Transverse colon (tissue), 4 donors: ENCODE measurements around the gene SARS1. TPM values are rescaled to one million over a fixed set of nuclear protein-coding genes. Genes with fewer than 3 reads are reported as not detected.

Experiments
- DNase-seq: peaks from one replicate; pipeline ENCODE4 v3.0.0-alpha.2; 2019
- H3K27ac ChIP-seq, 4 donors: fragments of 200-600 bp; sonication (generic); 2 replicates each; pipeline ENCODE4 v1.5.1; 2016 to 2018; ENCODE audit warnings: inconsistent platforms in 4 of 4
- H3K27me3 ChIP-seq: fragments of 200-600 bp; sonication (generic); 2 replicates; pipeline ENCODE4 v1.5.1; 2017; ENCODE audit warnings: inconsistent platforms
- H3K36me3 ChIP-seq, 4 donors: fragments of 200-600 bp; sonication (generic); 2 replicates each; pipeline ENCODE4 v1.5.1; 2017 to 2019; ENCODE audit warnings: inconsistent platforms in 4 of 4
- H3K4me1 ChIP-seq, 4 donors: fragments of 200-600 bp; sonication (generic); 2 replicates each; pipeline ENCODE4 v1.5.1; 2017 to 2020; ENCODE audit warnings: inconsistent platforms in 4 of 4
- H3K4me3 ChIP-seq, 4 donors: fragments of 200-600 bp; sonication (generic); 1 replicate in 1 of 4; 2 replicates in 3 of 4; pipeline versions ENCODE4 v1.5.1 to v1.6.1; 2017 to 2019; ENCODE audit warnings: inconsistent platforms in 4 of 4
- H3K9me3 ChIP-seq, 2 donors: fragments of 200-600 bp; sonication (generic); 2 replicates each; pipeline ENCODE4 v1.5.1; 2017 to 2019; ENCODE audit warnings: inconsistent platforms in 2 of 2
- CTCF ChIP-seq, 5 experiments: fragments of 200-600 bp in 3 of 5; fragments of 450-650 bp in 2 of 5; sonication (generic) in 3 of 5; IDR thresholded peaks; 1 replicate in 2 of 5; 2 replicates in 3 of 5; pipeline ENCODE4 v1.5.1; 2016 to 2017; ENCODE audit warnings: antibody characterized with exemption in 5 of 5, inconsistent platforms in 3 of 5, mild to moderate bottlenecking in 2 of 5, moderate library complexity in 1 of 5
- EP300 ChIP-seq: sonication (generic); formaldehyde crosslinking; IDR thresholded peaks from one replicate; pipeline ENCODE4 v1.6.1; 2017; ENCODE audit warnings: antibody characterized with exemption, low read depth
- POLR2A ChIP-seq: fragments of 450-650 bp; IDR thresholded peaks from one replicate; pipeline ENCODE4 v1.6.1; 2016; ENCODE audit warnings: antibody characterized with exemption, mild to moderate bottlenecking, moderate library complexity
- POLR2AphosphoS5 ChIP-seq, 3 donors: sonication (generic); formaldehyde crosslinking; IDR thresholded peaks; one replicate each; pipeline ENCODE4 v1.6.1; 2016; ENCODE audit warnings: antibody characterized with exemption in 3 of 3
- WGBS, 2 donors: methylation state at CpG; one replicate each; pipeline ENCODE4 v1.1.5; 2018; ENCODE audit warnings: low coverage in 1 of 2; 5-methylcytosine and 5-hydroxymethylcytosine counted together
- in situ Hi-C, 4 donors: fragments of 200-750 bp; cut with MboI; loops; one replicate each; pipeline versions ENCODE4 v1.15.0 to v1.15.1; 2017; ENCODE audit warnings: low sequenced_read_pairs in 3 of 4, low pct_ligation_motif_present in 1 of 4, low pct_unique_long_range_greater_than_20kb in 1 of 4
- intact Hi-C: fragments of 100-400 bp; cut with DNase I; formaldehyde crosslinking; loops from one replicate; pipeline ENCODE4 v1.15.1; 2023; ENCODE audit warnings: low total_unique reads
- total RNA-seq, 4 donors: library from RNA; depleted of rRNA; stranded (reverse); fragments of >200 nt; gene quantifications; one replicate each; pipeline ENCODE4 v1.1.0, GENCODE V29; 2016

The SARS1 gene
- total RNA-seq, 4 donors from 2014 or later, result 79.4 to 150 (median 125) TPM

GRCh38 chr1:109274533-109275476 lies 61.1 kb downstream of the SARS1 start:
- TF ChIP-seq EP300, result no peak
- TF ChIP-seq CTCF (IDR thresholded peaks at IDR 0.05), result no peak
- no peak for TF ChIP-seq POLR2A
- no peak for TF ChIP-seq POLR2AphosphoS5 (IDR thresholded peaks at IDR 0.05)
- Histone ChIP-seq H3K4me3 (peak overlapping the region in 1 of 4 donors; percentile 6), H3K36me3 (no peaks in the 10 kb centered on the region), H3K4me1 (peaks cover 5 to 30% (median 21%) of the 10 kb centered on the region in 4 donors), H3K9me3 (no peaks in the 10 kb centered on the region), H3K27ac (peak overlapping the region; percentile 8 to 52 (median 40)), H3K27me3 (no peaks in the 10 kb centered on the region)
- in situ Hi-C loops, result loop anchor here in 3 of 4 donors (5.0 to 25.0 kb wide), 2 partner anchors 127 to 137 kb away; no protein-coding TSS in a partner anchor
- DNase-seq, result peak; percentile 64
- intact Hi-C loops, result no loop called here
- 32 to 60% methylated on average over 1 to 24 of the region's 24 CpGs for WGBS, 2 donors

GRCh38 chr1:109275706-109276345 lies 62.1 kb downstream of the SARS1 start:
- peaks cover 5 to 30% (median 21%) of the 10 kb centered on the region in 4 donors for H3K4me1 ChIP-seq
- H3K4me3 ChIP-seq, result no peak overlapping the region
- H3K27ac ChIP-seq, result no peak overlapping the region
- intact Hi-C loops, result no loop called here
- no peaks in the 10 kb centered on the region for H3K36me3 ChIP-seq
- DNase-seq, result no peak
- no peaks in the 10 kb centered on the region for H3K27me3 ChIP-seq
- in situ Hi-C loops, result loop anchor here in 3 of 4 donors (5.0 to 25.0 kb wide), 2 partner anchors 126 to 136 kb away; no protein-coding TSS in a partner anchor
- TF ChIP-seq CTCF (IDR thresholded peaks at IDR 0.05), result no peak
- TF ChIP-seq POLR2AphosphoS5 (IDR thresholded peaks at IDR 0.05), result no peak
- no peak for TF ChIP-seq EP300
- no peak for TF ChIP-seq POLR2A
- 79% methylated on average over 9 of the region's 9 CpGs; no CpG with 5 or more reads in 1 of the 2 donors for WGBS, 2 donors
- no peaks in the 10 kb centered on the region for H3K9me3 ChIP-seq

- intact Hi-C loops, result no loop called here
- DNase-seq, result peak; percentile 90
- Histone ChIP-seq H3K4me1 (peaks cover 10 to 42% (median 31%) of the 10 kb centered on the region in 4 donors), H3K4me3 (no peak overlapping the region), H3K36me3 (no peaks in the 10 kb centered on the region), H3K27me3 (no peaks in the 10 kb centered on the region), H3K9me3 (no peaks in the 10 kb centered on the region), H3K27ac (peak overlapping the region; percentile 27 to 66 (median 52))
- WGBS, 2 donors, result 52% methylated on average over 7 of the region's 7 CpGs; no CpG with 5 or more reads in 1 of the 2 donors
- peak; percentile 91 to 98 (median 93) for TF ChIP-seq CTCF (IDR thresholded peaks at IDR 0.05)
- no peak for TF ChIP-seq EP300
- no peak for TF ChIP-seq POLR2AphosphoS5 (IDR thresholded peaks at IDR 0.05)
- peak; percentile 15 for TF ChIP-seq POLR2A
- in situ Hi-C loops, result loop anchor here in 3 of 4 donors (5.0 to 25.0 kb wide), 2 partner anchors 125 to 135 kb away; no protein-coding TSS in a partner anchor
These were observed 63.9 kb downstream of the SARS1 start for GRCh38 chr1:109277434-109278204.
